Nephron (organoid): ENCODE data around the gene CNNM3.

Experiments used
- H3K27ac Mint-ChIP-seq, 3 experiments: 2 replicates each; pipeline ENCODE4 v1.8.0; 2020; ENCODE audit warnings: mixed read lengths in 3 of 3, mild to moderate bottlenecking in 2 of 3, moderate library complexity in 1 of 3
- H3K27me3 Mint-ChIP-seq: 2 replicates; pipeline ENCODE4 v1.8.0; 2021; ENCODE audit warnings: low read depth, mild to moderate bottlenecking, moderate library complexity, mixed read lengths
- H3K36me3 Mint-ChIP-seq: 2 replicates; pipeline ENCODE4 v1.8.0; 2020; ENCODE audit warnings: low read depth, mixed read lengths
- H3K4me1 Mint-ChIP-seq: 2 replicates; pipeline ENCODE4 v1.8.0; 2020; ENCODE audit warnings: mixed read lengths
- H3K4me3 Mint-ChIP-seq, 3 experiments: 2 replicates each; pipeline ENCODE4 v1.8.0; 2020; ENCODE audit warnings: mild to moderate bottlenecking in 3 of 3, mixed read lengths in 3 of 3, moderate library complexity in 2 of 3
- H3K9me3 Mint-ChIP-seq: 2 replicates; pipeline ENCODE4 v1.8.0; 2020; ENCODE audit warnings: mixed read lengths
- CTCF ChIP-seq, 3 experiments: fragments of 200-600 bp; sonication (generic); IDR thresholded peaks; one replicate each; pipeline ENCODE4 v1.5.0; 2021; ENCODE audit warnings: antibody characterized with exemption in 3 of 3; ENCODE audit not compliant: unreplicated experiment in 3 of 3

CNNM3 gene

GRCh38 chr2:96813656-96814055, 2.4 kb upstream of the CNNM3 start:
- Mint-ChIP-seq H3K27me3 (peaks cover 4% of the 10 kb centered on the region), H3K27ac (no peak overlapping the region)

GRCh38 chr2:96815326-96816126, 542 bp upstream of the CNNM3 start:
- Mint-ChIP-seq H3K9me3 (no peaks in the 10 kb centered on the region), H3K4me1 (peaks cover 49% of the 10 kb centered on the region), H3K4me3 (peak overlapping the region; percentile 86 to 91 (median 90)), H3K36me3 (peaks cover 13% of the 10 kb centered on the region), H3K27ac (peak overlapping the region; percentile 49 to 90 (median 85)), H3K27me3 (peaks cover 4% of the 10 kb centered on the region)
- no peak for TF ChIP-seq CTCF (IDR thresholded peaks at IDR 0.05; ENCODE audit: unreplicated experiment in 3 of 3)

More at GRCh38 chr2:96813656-96814055, 2.4 kb upstream of the CNNM3 start:
- H3K4me3 Mint-ChIP-seq, result peak overlapping the region in 2 of 3 experiments; percentile 24 to 47
- H3K36me3 Mint-ChIP-seq, result peaks cover 12% of the 10 kb centered on the region
- no peak for TF ChIP-seq CTCF (IDR thresholded peaks at IDR 0.05; ENCODE audit: unreplicated experiment in 3 of 3)
- no peaks in the 10 kb centered on the region for H3K9me3 Mint-ChIP-seq
- peaks cover 30% of the 10 kb centered on the region for H3K4me1 Mint-ChIP-seq

- Mint-ChIP-seq H3K36me3 (peaks cover 13% of the 10 kb centered on the region), H3K27ac (peak overlapping the region in 2 of 3 experiments; percentile 28 to 33), H3K9me3 (no peaks in the 10 kb centered on the region), H3K4me3 (peak overlapping the region; percentile 83 to 88 (median 83)), H3K27me3 (peaks cover 4% of the 10 kb centered on the region), H3K4me1 (peaks cover 45% of the 10 kb centered on the region)
- no peak for TF ChIP-seq CTCF (IDR thresholded peaks at IDR 0.05; ENCODE audit: unreplicated experiment in 3 of 3)
Observed at GRCh38 chr2:96816836-96817702, 1.0 kb downstream of the CNNM3 start.

GRCh38 chr2:96817882-96818281, 1.8 kb downstream of the CNNM3 start:
- Mint-ChIP-seq H3K9me3 (no peaks in the 10 kb centered on the region), H3K36me3 (peaks cover 9% of the 10 kb centered on the region), H3K27ac (peak overlapping the region in 1 of 3 experiments; percentile 33), H3K27me3 (peaks cover 4% of the 10 kb centered on the region), H3K4me3 (peak overlapping the region; percentile 83 to 88 (median 83)), H3K4me1 (peaks cover 37% of the 10 kb centered on the region)
- TF ChIP-seq CTCF (IDR thresholded peaks at IDR 0.05; ENCODE audit: unreplicated experiment in 3 of 3), result no peak

- H3K27ac Mint-ChIP-seq, result no peak overlapping the region
- H3K27me3 Mint-ChIP-seq, result peaks cover 4% of the 10 kb centered on the region
- peaks cover 48% of the 10 kb centered on the region for H3K4me1 Mint-ChIP-seq
- H3K36me3 Mint-ChIP-seq, result peaks cover 8% of the 10 kb centered on the region
- H3K4me3 Mint-ChIP-seq, result peak overlapping the region; percentile 83 to 88 (median 83)
- TF ChIP-seq CTCF (IDR thresholded peaks at IDR 0.05; ENCODE audit: unreplicated experiment in 3 of 3), result no peak
- no peaks in the 10 kb centered on the region for H3K9me3 Mint-ChIP-seq
Observed at GRCh38 chr2:96819128-96819875, 3.2 kb downstream of the CNNM3 start.
